GM18517 (cell line): ENCODE data around the gene CCL7.
"Not testable (repeated sequence)": the region's sequence is repeated elsewhere in the genome, so short reads cannot be mapped to it uniquely, and the experiment has no call there.

Experiments used
- ATAC-seq: cut with Tn5 transposase; IDR thresholded peaks from one replicate; pipeline ENCODE4 v1.9.1; 2021; ENCODE audit warnings: mild to moderate bottlenecking, moderate library complexity; ENCODE audit not compliant: unreplicated experiment

CCL7 gene

GRCh38 chr17:34269969-34270368 is at the start of gene CCL7:
Gene CCL7, plus strand, starts transcription at chr17:34270221. Its CDS starts 70 bp downstream, at chr17:34270291.
- no peak for ATAC-seq

- ATAC-seq = no peak
Observed at GRCh38 chr17:34220752-34221395, 49.1 kb upstream of the CCL7 start.

GRCh38 chr17:34221411-34221810 is 48.6 kb upstream of the CCL7 start:
- no peak for ATAC-seq

- ATAC-seq = no peak
Observed at GRCh38 chr17:34222722-34223497, 47.1 kb upstream of the CCL7 start.

- ATAC-seq = no peak
Observed at GRCh38 chr17:34225046-34225445, 45.0 kb upstream of the CCL7 start.

GRCh38 chr17:34226011-34226743 is 43.8 kb upstream of the CCL7 start:
- no peak for ATAC-seq

GRCh38 chr17:34226744-34227034 is 43.3 kb upstream of the CCL7 start:
- ATAC-seq = no peak

- ATAC-seq = not testable (repeated sequence)
Observed at GRCh38 chr17:34227293-34227692, 42.7 kb upstream of the CCL7 start.

GRCh38 chr17:34227707-34228106 is 42.3 kb upstream of the CCL7 start:
- no peak for ATAC-seq

GRCh38 chr17:34228781-34229180 is 41.2 kb upstream of the CCL7 start:
- no peak for ATAC-seq

GRCh38 chr17:34230342-34230741 is 39.7 kb upstream of the CCL7 start:
- ATAC-seq = no peak

GRCh38 chr17:34234616-34235015 is 35.4 kb upstream of the CCL7 start:
- ATAC-seq = no peak

GRCh38 chr17:34235389-34236028 is 34.5 kb upstream of the CCL7 start:
- ATAC-seq = no peak

GRCh38 chr17:34236281-34236892 is 33.6 kb upstream of the CCL7 start:
- ATAC-seq = no peak

- no peak for ATAC-seq
Observed at GRCh38 chr17:34237458-34237857, 32.6 kb upstream of the CCL7 start.

- no peak for ATAC-seq
Observed at GRCh38 chr17:34241062-34241461, 29.0 kb upstream of the CCL7 start.

GRCh38 chr17:34242587-34243363 is 27.2 kb upstream of the CCL7 start:
- ATAC-seq = no peak

- ATAC-seq = no peak
Observed at GRCh38 chr17:34243364-34244320, 26.4 kb upstream of the CCL7 start.

- ATAC-seq = no peak
Observed at GRCh38 chr17:34245351-34245905, 24.6 kb upstream of the CCL7 start.
